ENCODE measurements around the gene ERP44.
"Not testable (repeated sequence)": the region's sequence is repeated elsewhere in the genome, so short reads cannot be mapped to it uniquely, and the experiment has no call there.

ERP44 gene

GRCh38 chr9:100071271-100071670, 27.5 kb downstream of the ERP44 start:
- Histone ChIP-seq H3K79me2 (ENCODE audit: low read length) (peaks cover 65% of the 10 kb centered on the region), H3K9me2 (replicated peaks; ENCODE audit: insufficient read depth, low read length) (no peaks in the 10 kb centered on the region), H3F3A (ENCODE audit: insufficient read depth, low read length) (0 out of 2 replicates have a peak, but pooled peaks cover 5% of the 10 kb centered on the region), H3K36me3 (replicated peaks; ENCODE audit: insufficient read depth, low read length) (no peaks in the 10 kb centered on the region), H3K4me1 (ENCODE audit: low read length) (peaks cover 10% of the 10 kb centered on the region; the same call in 1 of the 2 replicates), H3K27me3 (replicated peaks; ENCODE audit: insufficient read depth, low read length) (no peaks in the 10 kb centered on the region), H2AFZ (ENCODE audit: low read length) (no peak overlapping the region), H3K9me3 (replicated peaks; ENCODE audit: insufficient read depth, low read length) (no peaks in the 10 kb centered on the region), H3K9ac (ENCODE audit: low read length) (no peak overlapping the region), H3K4me2 (ENCODE audit: low read depth, low read length) (no peak overlapping the region), H4K20me1 (ENCODE audit: insufficient read depth, low read length) (no peaks in the 10 kb centered on the region), H3K4me3 (ENCODE audit: low read length) (no peak overlapping the region), H3K27ac (ENCODE audit: low read length) (no peak overlapping the region)
- no peak for DNase-seq
- TF ChIP-seq EZH2 (optimal IDR thresholded peaks at IDR 0.05; ENCODE audit: low read depth, low read length) (no peak), EZH2phosphoT487 (IDR thresholded peaks at IDR 0.05; ENCODE audit: low read length) (no peak), CTCF (IDR thresholded peaks at IDR 0.05; ENCODE audit: low read length) (no peak)

- Histone ChIP-seq H3K9ac (ENCODE audit: low read length) (no peak overlapping the region), H3K27ac (ENCODE audit: low read length) (no peak overlapping the region), H3F3A (ENCODE audit: insufficient read depth, low read length) (0 out of 2 replicates have a peak, but pooled peaks cover 5% of the 10 kb centered on the region), H3K4me3 (ENCODE audit: low read length) (no peak overlapping the region), H3K4me2 (ENCODE audit: low read depth, low read length) (no peak overlapping the region), H3K79me2 (ENCODE audit: low read length) (peaks cover 66% of the 10 kb centered on the region), H2AFZ (ENCODE audit: low read length) (no peak overlapping the region), H3K9me3 (replicated peaks; ENCODE audit: insufficient read depth, low read length) (no peaks in the 10 kb centered on the region), H3K27me3 (replicated peaks; ENCODE audit: insufficient read depth, low read length) (no peaks in the 10 kb centered on the region), H3K36me3 (replicated peaks; ENCODE audit: insufficient read depth, low read length) (no peaks in the 10 kb centered on the region), H3K4me1 (ENCODE audit: low read length) (peaks cover 10% of the 10 kb centered on the region; the same call in 1 of the 2 replicates), H4K20me1 (ENCODE audit: insufficient read depth, low read length) (no peaks in the 10 kb centered on the region), H3K9me2 (replicated peaks; ENCODE audit: insufficient read depth, low read length) (no peaks in the 10 kb centered on the region)
- DNase-seq: no peak
- TF ChIP-seq CTCF (IDR thresholded peaks at IDR 0.05; ENCODE audit: low read length): no peak
- TF ChIP-seq EZH2 (optimal IDR thresholded peaks at IDR 0.05; ENCODE audit: low read depth, low read length): no peak
- no peak for TF ChIP-seq EZH2phosphoT487 (IDR thresholded peaks at IDR 0.05; ENCODE audit: low read length)
Measured at GRCh38 chr9:100070104-100071041, 28.4 kb downstream of the ERP44 start.

GRCh38 chr9:100069068-100069467, 29.7 kb downstream of the ERP44 start:
- H4K20me1 ChIP-seq (ENCODE audit: insufficient read depth, low read length); H3K36me3 ChIP-seq (replicated peaks; ENCODE audit: insufficient read depth, low read length); H3K9me3 ChIP-seq (replicated peaks; ENCODE audit: insufficient read depth, low read length); H3K27me3 ChIP-seq (replicated peaks; ENCODE audit: insufficient read depth, low read length); H3K4me3 ChIP-seq (ENCODE audit: low read length); H3F3A ChIP-seq (ENCODE audit: insufficient read depth, low read length); H3K9ac ChIP-seq (ENCODE audit: low read length); H3K9me2 ChIP-seq (replicated peaks; ENCODE audit: insufficient read depth, low read length); DNase-seq; H3K4me2 ChIP-seq (ENCODE audit: low read depth, low read length); H2AFZ ChIP-seq (ENCODE audit: low read length); H3K27ac ChIP-seq (ENCODE audit: low read length): not testable (repeated sequence)
- H3K79me2 ChIP-seq (ENCODE audit: low read length): peaks cover 64% of the 10 kb centered on the region
- H3K4me1 ChIP-seq (ENCODE audit: low read length): peaks cover 10% of the 10 kb centered on the region; the same call in 1 of the 2 replicates

GRCh38 chr9:100067990-100068389, 30.8 kb downstream of the ERP44 start:
- not testable (repeated sequence) for H3K27ac ChIP-seq (ENCODE audit: low read length); H2AFZ ChIP-seq (ENCODE audit: low read length); H3F3A ChIP-seq (ENCODE audit: insufficient read depth, low read length); DNase-seq; H3K36me3 ChIP-seq (replicated peaks; ENCODE audit: insufficient read depth, low read length); H3K9me3 ChIP-seq (replicated peaks; ENCODE audit: insufficient read depth, low read length); H3K9ac ChIP-seq (ENCODE audit: low read length); H3K4me3 ChIP-seq (ENCODE audit: low read length); H3K4me2 ChIP-seq (ENCODE audit: low read depth, low read length); H3K27me3 ChIP-seq (replicated peaks; ENCODE audit: insufficient read depth, low read length); H3K9me2 ChIP-seq (replicated peaks; ENCODE audit: insufficient read depth, low read length); H4K20me1 ChIP-seq (ENCODE audit: insufficient read depth, low read length)
- peaks cover 10% of the 10 kb centered on the region; the same call in 1 of the 2 replicates for H3K4me1 ChIP-seq (ENCODE audit: low read length)
- peaks cover 64% of the 10 kb centered on the region for H3K79me2 ChIP-seq (ENCODE audit: low read length)
